Upper lobe of right lung (tissue), 1 donor: ENCODE measurements around the gene SMARCA2. TPM values are rescaled to one million over a fixed set of nuclear protein-coding genes. Genes with fewer than 3 reads are reported as not detected.

Experiments
- ATAC-seq: fragments of 200-7000 bp; cut with Tn5 transposase; one replicate; pipeline ENCODE4 v1.9.1; 2020; ENCODE audit warnings: mild to moderate bottlenecking, moderate library complexity
- DNase-seq: peaks from one replicate; pipeline ENCODE4 v3.0.0-alpha.2; 2020
- H3K27ac ChIP-seq: fragments of 200-600 bp; one replicate; pipeline ENCODE4 v1.8.0; 2022
- H3K27me3 ChIP-seq: fragments of 200-600 bp; one replicate; pipeline ENCODE4 v1.8.0; 2022; ENCODE audit warnings: mild to moderate bottlenecking
- H3K36me3 ChIP-seq: fragments of 200-600 bp; one replicate; pipeline ENCODE4 v1.8.0; 2022
- H3K4me1 ChIP-seq: fragments of 200-600 bp; one replicate; pipeline ENCODE4 v1.8.0; 2022
- H3K4me3 ChIP-seq: fragments of 200-600 bp; one replicate; pipeline ENCODE4 v1.8.0; 2022; ENCODE audit warnings: mild to moderate bottlenecking
- H3K9me3 ChIP-seq: fragments of 200-600 bp; one replicate; pipeline ENCODE4 v1.8.0; 2022
- intact Hi-C: fragments of 100-400 bp; cut with DNase I; formaldehyde crosslinking; loops from one replicate; pipeline ENCODE4 v1.11.0; 2022
- total RNA-seq: library from RNA; stranded (reverse); fragmentation: NEBNext Ultra II Directional; extraction: Animal tissue kit (Norgen Biotek cat#: 25700); gene quantifications from one replicate; pipeline ENCODE4 v1.2.1, GENCODE V29; 2021
- TF ChIP-seq, protein P1 (sequence below): fragments of 200-600 bp; IDR thresholded peaks from one replicate; pipeline ENCODE4 v1.8.0; 2022; ENCODE audit warnings: antibody characterized with exemption
- donor health status: DM: no; HTN: yes; CAD: no; lungs with severe emphysema.

Gene SMARCA2
- total RNA-seq, 1 donor from 2014 or later, result 147 TPM

DNA sequence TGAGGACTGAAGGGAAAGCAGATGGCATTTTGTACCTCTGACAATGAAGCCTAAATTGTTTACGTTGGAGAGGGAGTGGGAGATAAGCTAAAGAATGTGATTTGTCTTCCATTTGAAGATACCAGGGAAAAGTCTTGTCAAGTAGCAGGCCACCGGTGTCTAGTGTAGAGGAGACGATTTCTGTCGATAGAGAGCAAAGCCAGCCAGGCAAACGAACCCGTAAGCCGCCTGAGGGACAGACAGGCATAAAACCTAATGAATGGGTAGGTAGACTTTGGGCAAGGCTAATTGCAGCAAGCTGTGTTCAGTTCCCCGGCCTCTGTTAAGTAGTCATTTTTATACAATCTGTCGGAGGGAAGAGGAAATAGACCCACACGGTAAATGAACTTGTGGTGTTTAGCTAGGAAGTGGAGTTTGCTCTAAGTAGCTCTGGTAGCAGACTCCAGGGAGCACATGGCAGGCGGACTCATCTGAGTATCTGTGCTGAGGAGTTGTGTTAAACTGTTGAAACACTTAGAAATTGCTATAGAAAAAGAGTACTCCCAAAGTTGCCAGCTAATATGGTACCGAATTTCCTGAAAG, 28.8 kb downstream of the SMARCA2 start:
- DNase-seq (no peak), ATAC-seq (no peak)
- TF ChIP-seq, protein P1, sequence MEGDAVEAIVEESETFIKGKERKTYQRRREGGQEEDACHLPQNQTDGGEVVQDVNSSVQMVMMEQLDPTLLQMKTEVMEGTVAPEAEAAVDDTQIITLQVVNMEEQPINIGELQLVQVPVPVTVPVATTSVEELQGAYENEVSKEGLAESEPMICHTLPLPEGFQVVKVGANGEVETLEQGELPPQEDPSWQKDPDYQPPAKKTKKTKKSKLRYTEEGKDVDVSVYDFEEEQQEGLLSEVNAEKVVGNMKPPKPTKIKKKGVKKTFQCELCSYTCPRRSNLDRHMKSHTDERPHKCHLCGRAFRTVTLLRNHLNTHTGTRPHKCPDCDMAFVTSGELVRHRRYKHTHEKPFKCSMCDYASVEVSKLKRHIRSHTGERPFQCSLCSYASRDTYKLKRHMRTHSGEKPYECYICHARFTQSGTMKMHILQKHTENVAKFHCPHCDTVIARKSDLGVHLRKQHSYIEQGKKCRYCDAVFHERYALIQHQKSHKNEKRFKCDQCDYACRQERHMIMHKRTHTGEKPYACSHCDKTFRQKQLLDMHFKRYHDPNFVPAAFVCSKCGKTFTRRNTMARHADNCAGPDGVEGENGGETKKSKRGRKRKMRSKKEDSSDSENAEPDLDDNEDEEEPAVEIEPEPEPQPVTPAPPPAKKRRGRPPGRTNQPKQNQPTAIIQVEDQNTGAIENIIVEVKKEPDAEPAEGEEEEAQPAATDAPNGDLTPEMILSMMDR, result no peak
- Histone ChIP-seq H3K9me3 (no peaks in the 10 kb centered on the region), H3K4me3 (no peak overlapping the region), H3K36me3 (peaks cover 60% of the 10 kb centered on the region), H3K27me3 (no peaks in the 10 kb centered on the region), H3K4me1 (no peaks in the 10 kb centered on the region), H3K27ac (no peak overlapping the region)
- intact Hi-C loops, result no loop called here

DNA sequence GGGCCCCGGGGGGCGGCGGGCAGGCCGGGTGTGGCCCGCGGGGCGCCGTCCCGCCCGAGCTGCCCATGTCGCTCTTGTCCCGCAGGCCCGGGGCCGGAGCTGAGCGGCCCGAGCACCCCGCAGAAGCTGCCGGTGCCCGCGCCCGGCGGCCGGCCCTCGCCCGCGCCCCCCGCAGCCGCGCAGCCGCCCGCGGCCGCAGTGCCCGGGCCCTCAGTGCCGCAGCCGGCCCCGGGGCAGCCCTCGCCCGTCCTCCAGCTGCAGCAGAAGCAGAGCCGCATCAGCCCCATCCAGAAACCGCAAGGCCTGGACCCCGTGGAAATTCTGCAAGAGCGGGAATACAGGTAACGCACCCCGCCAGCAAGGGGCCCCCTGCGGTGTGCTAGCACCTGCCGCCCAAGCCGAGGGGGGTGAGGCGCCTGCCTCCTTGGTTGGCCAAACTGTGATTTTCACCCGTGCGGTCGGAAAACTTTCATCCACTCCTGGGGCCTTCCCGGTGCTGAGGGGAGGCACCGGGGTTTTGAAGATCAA, 32.1 kb downstream of the SMARCA2 start:
- Histone ChIP-seq H3K27ac (no peak overlapping the region), H3K9me3 (no peaks in the 10 kb centered on the region), H3K4me3 (no peak overlapping the region), H3K4me1 (no peaks in the 10 kb centered on the region), H3K27me3 (no peaks in the 10 kb centered on the region), H3K36me3 (peaks cover 43% of the 10 kb centered on the region)
- ATAC-seq, result no peak
- TF ChIP-seq, protein P1, result no peak
- DNase-seq, result no peak
- intact Hi-C loops, result no loop called here

DNA sequence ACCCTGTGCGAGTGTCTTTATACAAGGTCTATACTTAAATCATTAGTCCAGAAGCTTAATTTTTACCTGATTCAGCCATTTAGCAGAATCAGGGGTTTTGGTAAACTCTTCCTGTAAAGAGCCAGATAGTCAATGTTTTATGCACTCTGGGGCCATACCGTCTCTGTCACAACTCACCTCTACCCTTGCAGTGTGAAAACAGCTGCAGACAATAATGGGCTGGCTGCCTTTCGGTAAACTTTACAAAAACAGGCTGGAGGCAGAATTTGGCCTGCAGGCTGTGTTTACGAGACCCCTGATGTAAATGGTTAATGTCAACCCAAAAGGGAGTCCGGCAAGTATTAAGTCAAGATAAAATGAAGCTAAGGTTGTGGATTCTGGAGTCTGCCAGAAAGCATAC, 32.8 kb downstream of the SMARCA2 start:
- Histone ChIP-seq H3K4me3 (no peak overlapping the region), H3K27me3 (no peaks in the 10 kb centered on the region), H3K9me3 (no peaks in the 10 kb centered on the region), H3K27ac (no peak overlapping the region), H3K4me1 (no peaks in the 10 kb centered on the region), H3K36me3 (peaks cover 38% of the 10 kb centered on the region)
- ATAC-seq (no peak), DNase-seq (no peak)
- intact Hi-C loops, result no loop called here
- TF ChIP-seq, protein P1, result no peak

DNA sequence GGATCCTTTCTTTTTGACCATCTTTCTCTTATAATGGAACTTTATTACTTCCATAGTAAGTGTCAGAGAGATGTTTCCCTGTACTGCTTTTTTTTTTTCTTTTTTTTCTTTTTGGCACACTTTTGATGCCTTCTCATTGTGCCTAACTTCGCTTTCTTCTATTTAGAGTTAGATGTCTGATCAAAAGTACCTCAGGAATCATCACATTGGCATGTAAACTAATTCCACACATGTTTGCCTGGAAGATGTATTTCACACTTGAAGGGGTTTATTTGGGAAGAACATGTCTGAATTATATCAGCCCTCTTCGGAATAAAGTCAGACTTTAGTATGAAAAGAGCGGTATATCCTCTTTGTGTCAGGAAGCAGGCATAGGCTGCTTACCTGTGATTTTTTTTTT, 35.1 kb downstream of the SMARCA2 start:
- Histone ChIP-seq H3K27me3 (no peaks in the 10 kb centered on the region), H3K4me3 (no peak overlapping the region), H3K9me3 (no peaks in the 10 kb centered on the region), H3K36me3 (peaks cover 39% of the 10 kb centered on the region), H3K27ac (no peak overlapping the region), H3K4me1 (no peaks in the 10 kb centered on the region)
- intact Hi-C loops, result no loop called here
- ATAC-seq (no peak), DNase-seq (no peak)
- TF ChIP-seq, protein P1, result no peak

DNA sequence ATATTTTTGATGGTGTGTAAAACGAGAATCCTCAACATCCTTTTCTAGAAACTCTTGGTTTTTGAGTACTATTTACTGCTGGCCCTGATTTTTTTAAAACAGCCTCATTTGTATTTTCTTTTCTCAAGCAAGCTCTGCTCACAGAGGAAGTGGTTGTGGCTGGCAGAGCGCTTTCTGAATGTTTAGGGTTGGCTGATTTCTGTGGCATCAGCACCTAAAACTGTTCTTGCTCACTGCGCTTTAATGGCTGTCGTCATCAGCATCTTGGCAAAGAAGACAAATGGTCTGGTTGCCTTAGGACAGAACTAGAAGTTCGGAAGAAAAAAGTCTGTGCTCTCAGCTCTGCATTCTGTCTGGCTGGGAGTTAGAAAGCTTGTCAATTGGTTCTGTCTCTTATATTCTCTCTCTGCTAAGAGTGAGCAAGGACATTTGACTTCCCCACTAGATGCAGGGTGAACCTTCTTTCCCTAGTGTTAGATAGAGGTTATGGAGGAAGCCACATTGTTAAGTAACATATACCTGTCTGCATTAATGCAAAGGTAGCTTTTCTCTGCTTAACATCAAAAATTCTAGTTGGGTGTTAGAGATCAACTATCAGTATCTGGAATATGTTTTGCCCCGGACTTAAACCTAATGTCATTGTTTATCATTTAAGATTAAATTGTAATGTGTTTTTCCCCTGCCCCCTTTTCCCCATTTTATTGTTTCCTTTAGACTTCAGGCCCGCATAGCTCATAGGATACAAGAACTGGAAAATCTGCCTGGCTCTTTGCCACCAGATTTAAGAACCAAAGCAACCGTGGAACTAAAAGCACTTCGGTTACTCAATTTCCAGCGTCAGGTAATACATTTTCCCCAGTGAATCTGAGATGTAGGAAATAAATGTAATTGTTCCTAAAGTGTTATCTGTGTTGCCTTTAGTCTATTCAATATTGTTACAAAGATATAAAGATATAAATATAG, 39.0 kb downstream of the SMARCA2 start:
- Histone ChIP-seq H3K27me3 (no peaks in the 10 kb centered on the region), H3K36me3 (peaks cover 57% of the 10 kb centered on the region), H3K27ac (no peak overlapping the region), H3K4me1 (no peaks in the 10 kb centered on the region), H3K4me3 (no peak overlapping the region), H3K9me3 (no peaks in the 10 kb centered on the region)
- TF ChIP-seq, protein P1, result no peak
- peak; percentile 41 for ATAC-seq
- intact Hi-C loops, result no loop called here
- no peak for DNase-seq
